ENCODE data around the gene ADGRB3. TPM values are rescaled to one million over a fixed set of nuclear protein-coding genes. Genes with fewer than 3 reads are reported as not detected.

ADGRB3 gene
- 5.9 TPM for polyA plus RNA-seq (ENCODE audit: insufficient read length)
- long read RNA-seq, donor 1: 0 reads
- long read RNA-seq, donor 2: 0 reads
- long read RNA-seq, donor 3: 0 reads
- long read RNA-seq, donor 4: 0 reads
- long read RNA-seq, donor 5: 0 reads
- long read RNA-seq, donor 6: 0 reads
- long read RNA-seq, donor 7: 0 reads
- long read RNA-seq, donor 8: 0 reads

DNA sequence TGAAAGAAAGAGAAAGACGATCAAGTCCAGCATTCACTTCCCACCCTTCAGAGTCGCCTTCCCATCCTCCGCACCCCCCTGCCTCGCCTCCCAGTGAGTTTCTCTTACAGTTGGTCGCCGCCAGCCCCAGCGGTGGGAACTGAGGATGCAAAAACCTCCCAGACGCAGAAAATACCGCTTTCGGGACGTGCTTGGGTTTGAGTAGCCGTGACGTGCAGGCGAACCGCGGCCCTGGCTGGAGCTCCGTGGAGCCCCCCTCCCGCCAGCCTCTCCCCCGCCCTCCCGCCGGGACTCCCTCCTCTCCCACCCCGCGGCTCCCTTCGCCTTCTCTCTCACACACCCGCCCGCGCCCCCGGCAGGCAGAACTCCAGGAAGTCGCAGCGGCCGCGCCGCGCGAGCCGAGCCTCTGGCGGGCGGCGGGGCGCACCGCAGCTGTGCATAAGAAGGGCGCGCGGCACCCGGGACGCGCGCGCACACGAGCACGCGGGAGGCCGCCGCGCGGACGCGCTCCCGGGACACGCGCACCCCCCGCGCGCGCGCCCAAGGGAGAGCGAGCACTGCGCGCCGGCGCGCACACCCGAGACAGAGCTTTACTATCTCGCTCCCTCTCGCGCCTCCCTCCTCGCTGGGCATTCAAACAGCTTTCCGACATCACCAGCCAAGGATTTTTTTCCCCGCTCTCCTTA, at the start of gene ADGRB3:
ADGRB3 (plus strand) TSS at position 557 of the 686 bp plus-strand sequence. CDS start 3,394 bp downstream, outside the sequence.
- DNase-seq: peak; percentile 83

DNA sequence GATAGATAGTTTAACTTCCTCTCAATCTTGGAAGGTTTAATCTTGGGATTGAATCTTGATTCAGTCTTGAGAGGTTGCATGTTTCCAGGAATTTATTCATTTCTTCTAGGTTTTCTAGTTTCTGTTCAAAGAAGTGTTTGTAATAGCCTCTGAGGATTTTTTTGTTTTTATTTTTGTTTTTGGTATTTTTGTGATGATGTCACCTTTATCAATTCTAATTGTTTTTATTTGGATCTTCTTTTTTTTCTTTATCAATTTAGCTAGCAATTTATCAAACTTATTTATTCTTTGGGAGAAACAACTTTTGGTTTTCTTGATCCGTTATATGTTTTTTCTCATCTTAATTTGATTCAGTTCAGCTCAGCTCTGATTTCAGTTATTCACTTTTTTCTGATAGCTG, 41.5 kb upstream of the ADGRB3 start:
- no peak for DNase-seq

DNA sequence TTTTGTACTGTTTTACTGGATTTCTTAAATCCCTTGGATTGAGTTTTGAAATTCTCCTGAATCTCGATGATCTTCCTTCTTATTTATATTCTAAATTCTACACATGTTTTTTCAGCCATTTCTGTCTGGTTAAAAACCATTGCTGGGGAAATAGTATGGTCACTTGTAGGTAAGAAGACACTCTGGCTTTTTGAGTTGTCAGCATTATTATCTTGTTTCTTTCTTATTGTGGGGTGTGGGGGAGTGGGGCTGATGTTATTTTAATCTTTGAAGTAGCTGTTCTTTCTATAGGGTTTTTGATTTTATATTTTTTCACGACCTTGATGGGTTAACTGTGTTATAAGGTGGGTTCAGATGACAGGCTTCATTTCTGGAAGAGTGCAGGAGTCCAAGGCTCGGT, 37.4 kb upstream of the ADGRB3 start:
- DNase-seq: no peak

DNA sequence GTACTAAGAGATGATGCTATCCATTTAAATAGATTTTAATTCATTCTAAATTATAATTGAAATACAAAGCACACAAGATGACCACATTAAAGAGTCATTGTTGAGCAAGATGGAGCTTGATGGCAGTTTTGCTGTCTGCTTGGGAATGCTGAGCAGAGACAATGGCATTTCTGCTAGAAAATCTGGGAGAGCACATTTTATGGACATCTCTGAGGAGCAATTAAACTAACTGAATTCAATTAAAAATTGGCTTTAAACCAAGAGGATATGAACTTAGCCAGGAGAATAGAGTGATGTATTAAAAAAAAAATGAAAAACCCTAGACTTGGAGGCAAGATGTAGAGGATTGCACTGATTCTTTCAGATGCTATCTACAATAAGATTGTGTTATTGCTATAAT, 19.1 kb upstream of the ADGRB3 start:
- DNase-seq: no peak

DNA sequence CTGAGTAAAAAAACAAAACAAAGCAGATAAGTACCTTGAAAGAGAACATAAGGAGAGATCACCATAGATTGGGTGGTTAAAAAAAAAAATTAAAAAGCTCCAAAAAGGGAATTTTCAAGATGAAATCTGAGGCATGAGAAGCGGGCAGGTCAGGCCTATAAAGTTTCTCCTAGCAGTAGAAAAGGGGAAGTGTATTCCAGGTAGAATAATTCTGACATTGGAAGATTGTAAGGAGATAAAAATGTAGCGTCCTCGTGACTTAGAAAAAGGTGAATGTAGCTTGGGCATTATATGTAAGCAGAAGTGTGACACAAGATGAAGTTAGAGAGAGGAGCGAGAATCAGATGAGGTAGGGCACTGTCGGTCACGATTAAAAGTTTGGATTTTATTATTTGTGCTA, 9.1 kb upstream of the ADGRB3 start:
- DNase-seq: no peak

DNA sequence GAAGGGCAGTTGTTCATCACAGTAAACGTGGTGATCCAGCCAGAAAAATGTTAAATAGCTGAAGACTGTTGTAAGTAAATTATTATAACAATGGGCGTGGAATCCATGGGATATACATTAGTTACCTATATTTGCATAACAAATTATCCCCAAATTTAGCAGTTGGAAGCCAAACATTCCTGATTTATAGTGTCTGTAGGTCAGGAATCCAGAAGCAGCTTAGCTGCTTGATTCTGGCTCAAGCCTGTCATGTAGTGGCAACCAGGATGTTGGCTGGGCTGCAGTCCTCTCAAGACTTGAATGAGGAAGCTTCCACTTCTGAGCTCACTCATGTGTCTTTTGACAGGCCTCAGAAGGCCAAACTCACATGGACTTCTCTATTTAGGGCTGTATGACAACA, 6.9 kb upstream of the ADGRB3 start:
- no peak for DNase-seq

DNA sequence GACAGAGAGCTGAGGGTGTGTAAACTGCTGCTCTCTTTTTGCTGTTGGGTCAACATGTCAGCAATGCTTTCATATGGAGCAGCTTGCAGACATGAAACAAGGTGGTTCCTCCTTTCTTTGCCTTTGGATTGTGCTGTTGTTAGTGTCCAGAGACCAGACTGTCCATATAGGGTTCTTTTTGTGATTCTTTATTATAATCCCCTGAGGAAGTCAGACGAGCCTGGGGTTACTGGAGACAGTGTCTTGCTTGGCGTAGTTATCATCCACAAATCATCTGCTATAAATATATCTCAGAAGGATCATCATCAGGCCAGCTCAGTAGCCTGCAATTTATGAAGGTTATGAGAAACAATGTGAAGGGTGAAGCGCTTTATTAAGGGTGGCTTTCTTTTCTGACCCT, 2.3 kb upstream of the ADGRB3 start:
- no peak for DNase-seq

DNA sequence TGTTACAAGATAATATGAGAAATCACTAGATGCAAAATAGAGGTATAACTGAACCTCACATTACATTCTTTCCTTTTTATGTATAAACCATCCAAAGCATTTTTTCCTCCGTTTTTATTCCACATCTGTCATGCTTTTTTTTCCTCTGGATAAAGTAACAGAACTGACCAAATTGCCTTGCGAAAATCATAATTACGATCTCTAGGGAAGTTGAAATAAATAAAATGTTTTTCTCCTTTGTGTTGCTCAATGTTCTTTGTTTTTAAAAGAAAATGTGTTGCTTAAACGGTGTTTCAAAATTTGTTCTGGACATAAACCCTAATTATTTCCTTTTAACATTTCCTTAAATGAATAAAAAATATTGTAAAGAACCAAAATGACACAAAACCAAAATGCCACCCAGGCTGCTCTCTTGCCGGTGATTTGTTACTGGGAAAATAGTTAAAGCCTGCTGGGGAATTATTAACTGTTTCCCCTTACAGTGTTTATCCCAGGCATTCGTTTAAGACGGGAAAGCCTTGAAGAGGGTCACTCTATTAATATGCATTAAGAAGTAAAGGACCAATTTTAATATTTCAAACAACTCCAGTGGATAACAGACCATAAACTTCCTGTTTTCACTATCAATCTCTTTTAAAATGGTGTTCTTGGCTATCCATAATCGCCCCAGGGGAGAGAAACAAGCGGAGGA, 1.7 kb upstream of the ADGRB3 start:
- DNase-seq: no peak

DNA sequence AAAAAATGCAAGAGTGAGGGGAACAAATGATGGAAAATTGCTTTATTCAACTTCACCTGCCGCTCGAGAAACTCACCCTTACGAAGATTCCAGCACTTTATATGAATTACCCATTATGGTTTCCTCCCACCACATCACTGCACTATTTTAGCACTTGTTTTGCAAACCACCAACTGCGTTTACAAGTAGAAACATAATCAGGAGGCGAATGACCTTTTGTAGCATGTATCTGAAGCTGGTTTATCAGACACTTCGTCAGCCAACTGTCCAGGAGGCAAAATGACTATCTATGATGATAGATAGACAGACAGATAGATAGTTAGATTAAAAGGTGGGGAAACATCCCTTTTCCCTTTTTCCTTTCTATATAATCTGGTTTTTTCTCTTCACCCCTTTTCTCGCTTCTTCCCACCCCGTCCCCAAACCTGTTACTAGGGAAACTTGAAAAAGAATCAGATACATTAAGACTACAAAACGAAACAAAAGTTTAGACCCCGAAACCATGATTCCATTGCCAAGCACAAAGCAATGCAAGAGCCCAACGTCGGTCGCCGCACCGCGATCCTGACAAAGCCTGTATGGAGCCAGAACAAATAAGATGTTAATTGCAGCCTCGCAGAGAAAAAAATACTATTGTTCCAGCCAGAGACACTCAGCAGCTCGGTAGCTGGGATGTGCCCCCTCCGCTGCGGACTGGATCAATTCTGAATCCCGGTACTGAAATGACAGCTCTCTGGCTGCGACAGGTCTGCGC, 933 bp upstream of the ADGRB3 start:
- DNase-seq: no peak

DNA sequence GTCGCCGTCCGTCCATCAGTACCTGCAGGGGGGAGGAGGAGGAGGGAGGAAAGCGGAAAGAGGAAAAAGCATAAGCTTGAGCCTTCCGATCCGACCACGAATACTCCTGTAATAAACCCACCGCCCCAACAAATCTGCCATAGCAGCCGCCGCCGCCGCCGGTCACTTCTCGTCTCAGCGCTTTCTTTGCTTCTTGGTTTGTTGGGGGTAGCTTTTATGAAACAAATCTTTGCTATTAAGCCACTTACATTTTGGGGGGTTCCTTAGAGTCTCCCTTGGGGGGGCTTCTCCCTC, 277 bp downstream of the ADGRB3 start:
- no peak for DNase-seq

DNA sequence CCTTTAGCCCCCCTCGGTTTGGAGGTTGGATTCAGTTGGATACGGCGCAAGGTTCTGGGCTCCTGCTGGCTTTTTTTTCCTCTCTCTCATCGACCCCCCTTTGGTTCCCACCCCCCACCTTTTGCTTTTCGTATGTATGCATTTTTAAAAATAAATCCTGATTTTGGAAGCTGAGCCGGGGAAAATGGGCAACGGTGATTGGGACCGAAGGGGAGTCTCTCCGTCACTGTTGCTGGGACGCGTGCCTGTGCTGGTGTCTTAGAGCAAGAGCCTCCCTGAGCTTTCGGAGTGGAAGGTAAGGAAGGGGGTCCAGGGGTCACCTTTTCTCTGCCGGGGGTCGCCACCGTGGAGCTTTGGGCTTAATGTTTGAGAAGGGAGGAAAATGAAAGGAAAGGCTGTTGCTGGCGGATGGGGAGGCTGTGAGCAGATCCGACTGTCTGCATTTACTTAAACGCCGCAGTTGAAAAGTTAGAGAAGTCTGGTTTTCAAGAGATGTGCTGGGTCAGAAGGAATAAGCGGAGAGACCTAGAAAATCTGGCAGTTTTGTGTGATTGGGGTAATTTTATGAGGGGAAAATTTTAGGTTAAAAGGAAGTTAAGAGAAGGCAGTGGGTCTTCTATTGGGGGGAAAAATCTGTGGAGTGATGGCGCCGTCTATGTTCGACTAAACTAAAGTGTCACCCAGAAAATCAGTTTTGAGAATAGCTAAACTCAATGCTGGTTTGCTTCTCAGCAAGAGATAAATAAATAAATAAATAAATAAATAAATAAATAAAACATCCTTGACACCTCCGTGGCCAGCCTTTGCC, 828 bp downstream of the ADGRB3 start:
- peak; percentile 38 for DNase-seq

DNA sequence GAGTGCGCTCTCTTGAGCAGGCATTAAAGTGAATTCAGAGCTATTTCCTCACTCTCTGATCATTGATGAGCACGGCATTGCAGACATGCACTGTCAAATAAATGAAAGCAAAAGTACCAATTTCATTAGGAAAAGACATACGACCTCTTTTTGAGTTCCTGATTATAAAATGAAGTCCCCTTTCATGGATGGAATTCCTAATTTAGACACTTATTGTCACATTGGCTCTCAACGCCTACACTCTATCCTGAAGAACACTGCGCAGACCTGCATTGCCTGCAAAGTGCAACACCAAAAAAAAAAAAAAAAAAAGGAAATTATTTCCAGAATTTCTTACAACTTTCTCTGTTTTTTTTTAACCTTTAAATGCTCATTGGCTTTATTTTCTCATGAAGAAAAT, 1.6 kb downstream of the ADGRB3 start:
- DNase-seq: no peak

DNA sequence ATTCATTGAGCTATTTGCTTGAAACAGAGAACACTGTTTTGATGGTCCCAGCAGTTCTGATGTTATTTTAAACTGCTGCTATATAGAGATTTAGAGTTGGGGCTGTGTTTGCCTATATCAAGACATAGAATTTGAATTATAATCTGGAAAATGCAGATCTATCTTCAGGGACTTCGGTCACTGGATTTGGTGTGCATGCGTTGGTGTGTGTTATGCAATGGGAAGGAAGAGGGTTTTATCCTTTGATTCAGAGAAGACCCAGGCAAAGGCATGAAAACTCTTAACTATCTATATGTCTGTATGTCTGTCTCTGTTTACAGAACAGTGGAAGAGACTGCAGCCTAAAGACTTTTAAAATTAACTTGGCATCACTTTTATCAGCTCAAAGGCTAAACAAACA, 2.0 kb downstream of the ADGRB3 start:
- DNase-seq: no peak

DNA sequence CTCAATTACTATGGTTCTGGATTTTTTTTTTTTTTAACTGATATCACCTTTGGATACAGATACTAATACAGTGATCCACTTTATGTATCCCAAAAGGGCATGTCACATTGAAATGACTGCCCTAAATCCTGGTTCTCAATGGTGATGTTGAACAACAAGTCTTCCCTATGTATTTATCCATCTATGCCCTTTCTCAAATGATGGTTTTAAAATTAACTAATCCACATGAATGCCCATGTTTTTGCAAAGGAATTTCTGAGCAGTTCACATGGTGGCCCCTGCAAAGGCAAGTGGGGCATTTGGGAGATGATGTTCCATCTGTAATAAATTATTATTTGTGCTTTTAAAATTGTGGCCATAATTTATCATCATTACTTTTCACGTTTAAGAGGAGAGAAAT, 2.7 kb downstream of the ADGRB3 start:
- no peak for DNase-seq

DNA sequence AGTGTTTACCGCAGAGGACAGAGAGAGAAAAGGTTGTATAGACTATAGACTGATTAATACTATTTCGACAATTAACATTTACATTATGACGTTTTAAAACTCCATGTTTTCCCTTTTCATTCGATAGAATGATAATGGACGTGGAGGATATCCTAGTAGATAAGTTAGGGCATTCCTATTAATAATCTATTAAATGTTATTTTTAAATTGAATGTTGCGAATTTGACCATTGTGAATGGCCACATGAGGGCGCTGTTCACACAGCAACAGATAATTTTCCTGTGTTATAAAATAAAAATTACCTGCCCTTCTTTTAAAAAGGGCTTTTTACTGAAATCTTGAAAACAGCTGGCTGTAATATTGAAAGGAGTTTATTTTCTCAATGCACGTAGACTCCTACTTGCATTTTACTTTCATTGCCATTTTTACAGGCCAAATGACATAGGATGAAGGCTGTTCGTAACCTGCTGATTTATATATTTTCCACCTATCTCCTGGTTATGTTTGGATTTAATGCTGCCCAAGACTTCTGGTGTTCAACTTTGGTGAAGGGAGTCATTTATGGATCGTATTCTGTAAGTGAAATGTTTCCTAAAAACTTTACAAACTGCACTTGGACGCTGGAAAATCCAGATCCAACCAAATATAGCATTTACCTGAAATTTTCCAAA, 3.3 kb downstream of the ADGRB3 start:
- no peak for DNase-seq

DNA sequence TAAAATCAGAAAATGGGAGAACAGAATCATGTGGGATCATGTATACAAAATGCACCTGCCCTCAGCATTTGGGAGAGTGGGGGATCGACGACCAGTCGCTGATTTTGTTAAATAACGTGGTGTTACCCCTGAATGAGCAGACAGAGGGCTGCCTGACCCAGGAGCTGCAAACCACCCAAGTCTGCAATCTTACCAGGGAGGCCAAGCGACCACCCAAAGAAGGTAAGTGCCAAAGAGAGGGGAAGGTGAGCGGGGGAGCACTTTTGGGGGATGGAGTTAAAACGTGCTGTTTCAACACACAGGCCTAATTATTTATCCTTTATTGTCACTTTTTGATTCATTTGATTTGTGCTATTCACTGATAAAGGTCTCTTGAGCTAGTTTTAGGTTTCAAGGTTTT, 4.1 kb downstream of the ADGRB3 start:
- DNase-seq: no peak

DNA sequence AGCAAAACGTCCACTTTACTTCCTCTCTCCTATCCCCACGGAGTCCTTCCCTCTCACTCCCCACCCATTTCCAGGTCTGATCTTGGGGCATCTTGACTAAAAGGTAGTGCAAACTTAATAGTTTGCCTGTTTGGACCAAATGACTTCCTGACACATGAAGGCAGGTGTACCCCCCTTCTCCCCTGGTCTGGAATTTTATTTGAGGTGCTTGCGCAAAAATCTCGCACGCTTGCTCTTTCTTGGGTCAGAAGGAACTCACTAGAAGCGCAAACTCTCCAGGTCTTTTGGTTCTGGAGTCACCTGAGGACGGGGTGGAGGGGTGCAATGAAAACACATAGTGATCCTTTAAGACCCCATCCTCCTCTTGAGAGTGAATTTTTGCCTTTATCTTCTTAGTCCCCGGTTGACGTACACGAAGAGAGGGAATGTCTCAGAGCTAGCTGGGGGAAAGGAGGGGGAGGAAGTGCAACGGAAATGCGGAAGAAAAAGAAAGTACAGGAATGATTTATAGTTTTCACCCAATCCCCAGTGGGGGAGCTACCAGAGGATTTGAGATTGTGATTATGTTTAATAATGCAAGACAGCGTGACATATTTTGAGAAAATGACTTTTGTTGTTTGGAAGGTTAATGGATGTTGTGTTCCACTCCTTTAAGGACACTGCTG, 4.9 kb downstream of the ADGRB3 start:
- DNase-seq: no peak

DNA sequence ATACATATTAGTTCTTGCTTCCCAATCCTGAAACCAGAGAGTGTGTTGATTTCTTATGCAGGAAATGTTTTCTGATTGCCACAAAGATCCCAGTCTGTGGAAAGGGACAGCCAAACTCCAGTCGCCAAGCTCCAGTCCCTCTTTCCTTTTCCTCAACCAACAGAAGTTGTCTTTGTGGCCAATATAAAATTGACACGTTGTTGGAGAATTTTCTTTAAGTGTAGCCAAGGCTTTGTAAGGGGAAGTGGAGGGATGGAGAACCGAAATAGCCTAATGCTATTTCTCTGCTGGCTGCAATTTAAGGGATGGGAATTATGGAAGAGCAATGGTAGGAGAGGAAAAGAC, 5.4 kb downstream of the ADGRB3 start:
- no peak for DNase-seq

DNA sequence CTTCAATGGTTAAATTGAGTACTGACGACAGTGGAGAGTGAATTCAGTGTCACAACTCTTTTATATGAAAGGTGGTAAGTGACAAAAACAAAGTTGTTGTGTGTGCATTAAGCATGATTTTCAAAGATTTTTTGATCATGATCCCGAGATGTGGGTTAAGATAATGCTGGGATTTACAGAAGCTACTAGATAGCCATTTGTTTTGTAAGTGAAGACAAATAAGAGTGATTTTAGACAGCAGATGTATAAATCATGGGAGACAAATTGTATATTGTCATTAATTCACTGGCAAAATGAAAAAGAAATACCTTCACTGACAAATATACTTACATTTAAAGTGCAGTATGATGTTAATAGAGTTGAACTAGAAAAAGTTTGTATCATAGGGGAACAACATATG, 6.1 kb downstream of the ADGRB3 start:
- no peak for DNase-seq

DNA sequence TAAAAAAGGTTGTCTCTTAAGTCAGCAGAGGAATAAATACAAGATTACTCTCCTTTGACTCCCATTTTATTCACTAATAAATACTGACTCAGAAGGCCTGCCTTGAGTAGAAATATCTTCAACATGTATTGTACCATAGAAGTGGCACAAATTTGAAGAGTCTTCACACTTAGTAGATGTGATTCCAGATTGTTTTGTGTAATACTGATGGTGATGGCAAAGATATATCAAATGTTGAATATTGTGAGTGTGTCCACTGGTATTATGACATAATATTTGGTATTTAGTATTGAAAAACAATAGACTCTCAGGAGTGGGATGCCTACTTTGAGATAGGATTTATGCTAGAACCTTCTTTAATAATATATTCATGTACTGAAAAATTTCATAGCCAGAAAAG, 7.0 kb downstream of the ADGRB3 start:
- no peak for DNase-seq

DNA sequence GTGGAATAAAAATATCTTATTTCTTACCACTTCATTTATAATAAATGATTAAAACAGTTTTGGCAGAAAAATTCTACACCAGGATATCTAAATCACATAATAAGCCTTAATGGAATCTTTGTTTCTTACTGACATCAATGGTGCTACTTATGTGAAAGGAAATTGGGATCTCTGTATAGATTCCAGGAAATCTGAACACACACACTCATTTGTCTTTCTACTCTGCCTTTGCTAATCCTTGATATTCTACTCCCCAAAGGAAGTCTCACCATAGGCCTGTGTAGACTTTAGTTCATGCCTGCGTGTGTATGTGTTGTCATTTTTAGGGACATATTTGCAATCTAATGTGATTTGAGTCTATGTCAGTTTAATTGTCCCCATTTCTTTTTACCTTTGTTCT, 7.9 kb downstream of the ADGRB3 start:
- DNase-seq: no peak
